ENCODE results near the gene SSTR5. TPM values are rescaled to one million over a fixed set of nuclear protein-coding genes. Genes with fewer than 3 reads are reported as not detected.

Gene SSTR5
- total RNA-seq, 1 donor from 2014 or later, result 22.6 TPM

GRCh38 chr16:1045310-1045992, 27.1 kb upstream of the SSTR5 start:
- intact Hi-C loops (cut with micrococcal nuclease), result no loop called here
- Histone ChIP-seq H3K4me1 (peaks cover 35% of the 10 kb centered on the region), H3K27me3 (ENCODE audit: low read depth) (peaks cover 90% of the 10 kb centered on the region), H3K4me3 (no peak overlapping the region), H3K36me3 (no peaks in the 10 kb centered on the region), H3K9me3 (replicated peaks) (peaks cover 9% of the 10 kb centered on the region), H3K27ac (replicated peaks) (no peak overlapping the region)
- DNase-seq, result no peak
- TF ChIP-seq CTCF (IDR thresholded peaks at IDR 0.05; ENCODE audit: borderline replicate concordance), result no peak

GRCh38 chr16:1045993-1046911, 26.3 kb upstream of the SSTR5 start:
- peaks cover 95% of the 10 kb centered on the region for H3K27me3 ChIP-seq (ENCODE audit: low read depth)
- H3K9me3 ChIP-seq (replicated peaks), result peaks cover 9% of the 10 kb centered on the region
- no peak for TF ChIP-seq CTCF (IDR thresholded peaks at IDR 0.05; ENCODE audit: borderline replicate concordance)
- intact Hi-C loops (cut with micrococcal nuclease), result no loop called here
- no peak overlapping the region for H3K27ac ChIP-seq (replicated peaks)
- no peaks in the 10 kb centered on the region for H3K36me3 ChIP-seq
- no peak overlapping the region for H3K4me3 ChIP-seq
- peaks cover 35% of the 10 kb centered on the region for H3K4me1 ChIP-seq
- DNase-seq, result no peak

- no peak for DNase-seq
Observed at GRCh38 chr16:1047123-1047522, 25.4 kb upstream of the SSTR5 start.

GRCh38 chr16:1047801-1048200, 24.7 kb upstream of the SSTR5 start:
- intact Hi-C loops (cut with micrococcal nuclease), result no loop called here
- no peak for DNase-seq
- H3K27ac ChIP-seq (replicated peaks), result no peak overlapping the region
- H3K36me3 ChIP-seq, result no peaks in the 10 kb centered on the region
- TF ChIP-seq CTCF (IDR thresholded peaks at IDR 0.05; ENCODE audit: borderline replicate concordance), result no peak
- no peak overlapping the region for H3K4me3 ChIP-seq
- H3K4me1 ChIP-seq, result peaks cover 35% of the 10 kb centered on the region
- H3K9me3 ChIP-seq (replicated peaks), result no peaks in the 10 kb centered on the region
- peaks cover 92% of the 10 kb centered on the region for H3K27me3 ChIP-seq (ENCODE audit: low read depth)

More at GRCh38 chr16:1047123-1047522, 25.4 kb upstream of the SSTR5 start:
- no peak overlapping the region for H3K27ac ChIP-seq (replicated peaks)
- peaks cover 35% of the 10 kb centered on the region for H3K4me1 ChIP-seq
- H3K36me3 ChIP-seq, result no peaks in the 10 kb centered on the region
- H3K27me3 ChIP-seq (ENCODE audit: low read depth), result peaks cover 93% of the 10 kb centered on the region
- H3K4me3 ChIP-seq, result no peak overlapping the region
- TF ChIP-seq CTCF (IDR thresholded peaks at IDR 0.05; ENCODE audit: borderline replicate concordance), result no peak
- H3K9me3 ChIP-seq (replicated peaks), result peaks cover 2% of the 10 kb centered on the region
- intact Hi-C loops (cut with micrococcal nuclease), result no loop called here

GRCh38 chr16:1048442-1049112, 24.0 kb upstream of the SSTR5 start:
- intact Hi-C loops (cut with micrococcal nuclease), result no loop called here
- Histone ChIP-seq H3K4me3 (peak overlapping the region; percentile 30), H3K36me3 (no peaks in the 10 kb centered on the region), H3K27ac (replicated peaks) (no peak overlapping the region), H3K27me3 (ENCODE audit: low read depth) (peaks cover 96% of the 10 kb centered on the region), H3K9me3 (replicated peaks) (no peaks in the 10 kb centered on the region), H3K4me1 (peaks cover 35% of the 10 kb centered on the region)
- peak; percentile 75 for DNase-seq
- no peak for TF ChIP-seq CTCF (IDR thresholded peaks at IDR 0.05; ENCODE audit: borderline replicate concordance)

Measured in left ventricle myocardium inferior (tissue), 1 donor.